Uterus (tissue), 4 donors: Measurements from ENCODE around the gene NELL1. TPM values are rescaled to one million over a fixed set of nuclear protein-coding genes. Genes with fewer than 3 reads are reported as not detected.

ENCODE experiments used
- DNase-seq, 2 donors: peaks; one replicate each; pipeline ENCODE4 v3.0.0-alpha.2; 2019 to 2020
- H3K27ac ChIP-seq, 2 donors: fragments of 200-600 bp; sonication (generic); 1 replicate in 1 of 2; 2 replicates in 1 of 2; pipeline ENCODE4 v1.5.1; 2016 to 2018
- H3K27me3 ChIP-seq, 2 donors: fragments of 200-600 bp; sonication (generic); one replicate each; pipeline ENCODE4 v1.5.1; 2018 to 2019; ENCODE audit warnings: control low read depth in 1 of 2
- H3K36me3 ChIP-seq, 2 donors: fragments of 200-600 bp; sonication (generic); one replicate each; pipeline ENCODE4 v1.5.1; 2019; ENCODE audit warnings: control low read depth in 1 of 2
- H3K4me1 ChIP-seq, 2 donors: fragments of 200-600 bp; sonication (generic); one replicate each; pipeline ENCODE4 v1.5.1; 2018 to 2019; ENCODE audit warnings: control low read depth in 1 of 2
- H3K4me3 ChIP-seq, 2 donors: fragments of 200-600 bp; sonication (generic); 1 replicate in 1 of 2; 2 replicates in 1 of 2; pipeline ENCODE4 v1.5.1; 2018 to 2019; ENCODE audit warnings: mild to moderate bottlenecking in 1 of 2
- H3K9me3 ChIP-seq, 2 donors: fragments of 200-600 bp; sonication (generic); one replicate each; pipeline ENCODE4 v1.5.1; 2019; ENCODE audit warnings: control low read depth in 1 of 2
- CTCF ChIP-seq, 4 experiments: fragments of 200-600 bp in 2 of 4; fragments of 450-650 bp in 2 of 4; sonication (generic) in 2 of 4; IDR thresholded peaks; one replicate each; pipeline ENCODE4 v1.5.1; 2016 to 2019; ENCODE audit warnings: antibody characterized with exemption in 4 of 4, mild to moderate bottlenecking in 2 of 4, moderate library complexity in 1 of 4
- POLR2A ChIP-seq, 2 donors: fragments of 450-650 bp; IDR thresholded peaks; one replicate each; pipeline ENCODE4 v1.6.1; 2016; ENCODE audit warnings: antibody characterized with exemption in 2 of 2, mild to moderate bottlenecking in 1 of 2, moderate library complexity in 1 of 2
- intact Hi-C: fragments of 100-400 bp; cut with DNase I; formaldehyde crosslinking; loops from one replicate; pipeline ENCODE4 v1.15.1; 2023; ENCODE audit warnings: low total_unique reads
- total RNA-seq, 4 donors: library from RNA; depleted of rRNA in 3 of 4; stranded (reverse); fragments of >200 nt in 3 of 4; gene quantifications; one replicate each; pipeline versions ENCODE4 v1.1.0 to v1.2.4, GENCODE V29; 2014 to 2023
- donor health status: DM: yes; HTN: yes; CAD: no.

Gene NELL1
- total RNA-seq, 4 donors from 2014 or later, result 0.34 to 25.1 TPM; not detected in 2

- Histone ChIP-seq H3K27me3 (no peaks in the 10 kb centered on the region), H3K4me1 (no peaks in the 10 kb centered on the region), H3K27ac (no peak overlapping the region), H3K9me3 (no peaks in the 10 kb centered on the region), H3K4me3 (no peak overlapping the region), H3K36me3 (no peaks in the 10 kb centered on the region)
- intact Hi-C loops, result no loop called here
- no peak for TF ChIP-seq CTCF (IDR thresholded peaks at IDR 0.05)
- TF ChIP-seq POLR2A (IDR thresholded peaks at IDR 0.05), result no peak
- DNase-seq, result no peak
Measured at GRCh38 chr11:21323617-21324016, 654.2 kb downstream of the NELL1 start.

- Histone ChIP-seq H3K4me1 (no peaks in the 10 kb centered on the region), H3K27me3 (no peaks in the 10 kb centered on the region), H3K4me3 (no peak overlapping the region), H3K36me3 (no peaks in the 10 kb centered on the region), H3K27ac (no peak overlapping the region), H3K9me3 (no peaks in the 10 kb centered on the region)
- TF ChIP-seq POLR2A (IDR thresholded peaks at IDR 0.05) (no peak), CTCF (IDR thresholded peaks at IDR 0.05) (no peak)
- DNase-seq, result no peak
- intact Hi-C loops, result no loop called here
Measured at GRCh38 chr11:21343204-21343603, 673.8 kb downstream of the NELL1 start.

GRCh38 chr11:21346361-21346760, 677.0 kb downstream of the NELL1 start:
- H3K4me3 ChIP-seq, result no peak overlapping the region
- intact Hi-C loops, result no loop called here
- H3K4me1 ChIP-seq, result no peaks in the 10 kb centered on the region
- H3K36me3 ChIP-seq, result no peaks in the 10 kb centered on the region
- no peaks in the 10 kb centered on the region for H3K9me3 ChIP-seq
- TF ChIP-seq CTCF (IDR thresholded peaks at IDR 0.05) (no peak), POLR2A (IDR thresholded peaks at IDR 0.05) (no peak)
- H3K27ac ChIP-seq, result no peak overlapping the region
- DNase-seq, result no peak
- no peaks in the 10 kb centered on the region for H3K27me3 ChIP-seq

GRCh38 chr11:21350613-21351012, 681.2 kb downstream of the NELL1 start:
- TF ChIP-seq POLR2A (IDR thresholded peaks at IDR 0.05) (no peak), CTCF (IDR thresholded peaks at IDR 0.05) (no peak)
- no peaks in the 10 kb centered on the region for H3K27me3 ChIP-seq
- no peaks in the 10 kb centered on the region for H3K9me3 ChIP-seq
- no peak for DNase-seq
- no peak overlapping the region for H3K27ac ChIP-seq
- no peak overlapping the region for H3K4me3 ChIP-seq
- no peaks in the 10 kb centered on the region for H3K4me1 ChIP-seq
- no peaks in the 10 kb centered on the region for H3K36me3 ChIP-seq
- intact Hi-C loops, result no loop called here

- Histone ChIP-seq H3K27me3 (no peaks in the 10 kb centered on the region), H3K36me3 (no peaks in the 10 kb centered on the region), H3K27ac (no peak overlapping the region), H3K4me1 (no peaks in the 10 kb centered on the region), H3K9me3 (no peaks in the 10 kb centered on the region), H3K4me3 (no peak overlapping the region)
- TF ChIP-seq POLR2A (IDR thresholded peaks at IDR 0.05) (no peak), CTCF (IDR thresholded peaks at IDR 0.05) (no peak)
- no peak for DNase-seq
- intact Hi-C loops, result no loop called here
Measured at GRCh38 chr11:21353425-21353824, 684.0 kb downstream of the NELL1 start.
